HEK293 (cell line): ENCODE data around the gene TSHR.

Source experiments
- CTCF ChIA-PET: fragments of 350-600 bp; formaldehyde crosslinking; extraction: SDS; loops from one replicate; lab custom pipeline; 2021; ENCODE audit warnings: antibody characterized with exemption; lab: Yijun Ruan, JAX
- POLR2A ChIA-PET: fragments of 300-600 bp; formaldehyde crosslinking; extraction: SDS; loops from one replicate; lab custom pipeline; 2020; ENCODE audit warnings: antibody characterized with exemption, inconsistent platforms; lab: Yijun Ruan, JAX
- H3K27ac ChIP-seq: fragments of 200-500 bp; sonication (Bioruptor generic); 2 replicates; pipeline ENCODE4 v1.5.1; 2014; ENCODE audit warnings: low read depth, low read length, control low read depth, inconsistent platforms; ENCODE audit errors: extremely low read depth
- H3K36me3 ChIP-seq, 2 experiments: fragments of 200-500 bp in 1 of 2; sonication (Bioruptor generic) in 1 of 2; 1 replicate in 1 of 2; 2 replicates in 1 of 2; pipeline ENCODE4 v1.5.1; 2014 to 2017; ENCODE audit warnings: inconsistent platforms in 2 of 2, low read length in 2 of 2; ENCODE audit not compliant: control insufficient read depth in 2 of 2, insufficient read depth in 1 of 2
- H3K4me1 ChIP-seq: fragments of 200-500 bp; sonication (Bioruptor generic); 2 replicates; pipeline ENCODE4 v1.5.1; 2014; ENCODE audit warnings: mild to moderate bottlenecking, low read length, inconsistent platforms; ENCODE audit not compliant: control insufficient read depth, insufficient read depth
- H3K4me3 ChIP-seq: 2 replicates; pipeline ENCODE4 v1.5.1; 2011; ENCODE audit warnings: low read depth, mild to moderate bottlenecking, control low read depth, low read length, moderate library complexity
- H3K9me3 ChIP-seq: fragments of 200-500 bp; sonication (Bioruptor generic); 2 replicates; pipeline ENCODE4 v1.5.1; 2014; ENCODE audit warnings: low read depth, low read length, inconsistent platforms; ENCODE audit not compliant: control insufficient read depth, insufficient read depth
- BCL11A ChIP-seq: fragments of 450-650 bp; formaldehyde crosslinking; IDR thresholded peaks from 2 replicates; pipeline ENCODE4 v1.5.1; 2016; ENCODE audit warnings: low read depth, missing biosample characterization, missing genetic modification characterization
- HOXA7 ChIP-seq: sonication (generic); formaldehyde crosslinking; IDR thresholded peaks from 2 replicates; pipeline ENCODE4 v1.8.1; 2022; ENCODE audit warnings: missing genetic modification reagents, borderline replicate concordance
- SALL2 ChIP-seq: fragments of 450-650 bp; formaldehyde crosslinking; IDR thresholded peaks from 2 replicates; pipeline ENCODE4 v1.5.0; 2017; ENCODE audit warnings: missing biosample characterization, mild to moderate bottlenecking, missing genetic modification characterization, borderline replicate concordance
- SP3 ChIP-seq: fragments of 450-650 bp; formaldehyde crosslinking; IDR thresholded peaks from 2 replicates; pipeline ENCODE4 v1.5.1; 2016; ENCODE audit warnings: missing biosample characterization, missing genetic modification characterization
- YY1 ChIP-seq: fragments of 450-650 bp; formaldehyde crosslinking; IDR thresholded peaks from 2 replicates; pipeline ENCODE4 v1.5.1; 2018; ENCODE audit warnings: missing biosample characterization, missing genetic modification characterization
- YY2 ChIP-seq: fragments of 450-650 bp; formaldehyde crosslinking; IDR thresholded peaks from 2 replicates; pipeline ENCODE4 v1.5.1; 2016; ENCODE audit warnings: missing biosample characterization, missing genetic modification characterization
- ZBTB17 ChIP-seq: fragments of 450-650 bp; formaldehyde crosslinking; IDR thresholded peaks from 2 replicates; pipeline ENCODE4 v1.5.1; 2016; ENCODE audit warnings: missing biosample characterization, missing genetic modification characterization
- ZFP37 ChIP-seq: fragments of 450-650 bp; formaldehyde crosslinking; IDR thresholded peaks from 2 replicates; pipeline ENCODE4 v1.5.1; 2016; ENCODE audit warnings: missing biosample characterization, missing genetic modification characterization
- ZNF155 ChIP-seq: fragments of 450-650 bp; formaldehyde crosslinking; IDR thresholded peaks from 2 replicates; pipeline ENCODE4 v1.5.1; 2016; ENCODE audit warnings: missing biosample characterization, missing genetic modification characterization
- ZNF157 ChIP-seq: fragments of 450-650 bp; formaldehyde crosslinking; IDR thresholded peaks from 2 replicates; pipeline ENCODE4 v1.5.1; 2016; ENCODE audit warnings: missing biosample characterization, missing genetic modification characterization
- ZNF19 ChIP-seq: fragments of 450-650 bp; formaldehyde crosslinking; IDR thresholded peaks from 2 replicates; pipeline ENCODE4; 2016; ENCODE audit warnings: missing biosample characterization, missing genetic modification characterization, low read depth
- ZNF324 ChIP-seq: fragments of 450-650 bp; formaldehyde crosslinking; IDR thresholded peaks from 2 replicates; pipeline ENCODE4 v1.5.1; 2016; ENCODE audit warnings: missing biosample characterization, missing genetic modification characterization
- ZNF335 ChIP-seq: fragments of 450-650 bp; formaldehyde crosslinking; conservative IDR thresholded peaks from 2 replicates; pipeline ENCODE4 v1.5.1; 2016; ENCODE audit warnings: missing biosample characterization, missing genetic modification characterization
- ZNF416 ChIP-seq: fragments of 450-650 bp; formaldehyde crosslinking; IDR thresholded peaks from 2 replicates; pipeline ENCODE4 v1.5.1; 2016; ENCODE audit warnings: missing biosample characterization, missing genetic modification characterization
- ZNF549 ChIP-seq: fragments of 450-650 bp; IDR thresholded peaks from 2 replicates; pipeline ENCODE4 v1.5.1; 2018; ENCODE audit warnings: missing biosample characterization, missing genetic modification characterization, mild to moderate bottlenecking, inconsistent platforms, moderate library complexity
- ZNF677 ChIP-seq: fragments of 450-650 bp; IDR thresholded peaks from 2 replicates; pipeline ENCODE4 v1.5.0; 2018; ENCODE audit warnings: missing biosample characterization, mild to moderate bottlenecking, missing genetic modification characterization, moderate library complexity
- ZNF776 ChIP-seq: fragments of 450-650 bp; formaldehyde crosslinking; IDR thresholded peaks from 2 replicates; pipeline ENCODE4 v1.5.0; 2017; ENCODE audit warnings: missing biosample characterization, missing genetic modification characterization, borderline replicate concordance
- ZNF792 ChIP-seq: fragments of 450-650 bp; formaldehyde crosslinking; IDR thresholded peaks from 2 replicates; pipeline ENCODE4 v1.5.1; 2016; ENCODE audit warnings: missing biosample characterization, missing genetic modification characterization
- ZSCAN23 ChIP-seq: fragments of 450-650 bp; formaldehyde crosslinking; IDR thresholded peaks from 2 replicates; pipeline ENCODE4 v1.5.1; 2016; ENCODE audit warnings: missing biosample characterization, missing genetic modification characterization
- TF ChIP-seq, protein P1 (sequence below): fragments of 450-650 bp; formaldehyde crosslinking; IDR thresholded peaks from 2 replicates; pipeline ENCODE4 v1.5.1; 2016; ENCODE audit warnings: missing biosample characterization, missing genetic modification characterization
- TF ChIP-seq, protein P2 (sequence below): fragments of 450-650 bp; formaldehyde crosslinking; IDR thresholded peaks from 2 replicates; pipeline ENCODE4 v1.5.1; 2016; ENCODE audit warnings: missing biosample characterization, missing genetic modification characterization
- TF ChIP-seq, protein P3 (sequence below): fragments of 450-650 bp; formaldehyde crosslinking; IDR thresholded peaks from 2 replicates; pipeline ENCODE4 v1.5.1; 2016; ENCODE audit warnings: missing biosample characterization, missing genetic modification characterization
- TF ChIP-seq, protein P4 (sequence below): fragments of 450-650 bp; formaldehyde crosslinking; IDR thresholded peaks from 2 replicates; pipeline ENCODE4 v1.5.1; 2016; ENCODE audit warnings: missing biosample characterization, missing genetic modification characterization
- TF ChIP-seq, protein P5 (sequence below): fragments of 450-650 bp; formaldehyde crosslinking; IDR thresholded peaks from 2 replicates; pipeline ENCODE4 v1.5.1; 2016; ENCODE audit warnings: missing biosample characterization, missing genetic modification characterization, borderline replicate concordance
- TF ChIP-seq, protein P6 (sequence below): fragments of 450-650 bp; formaldehyde crosslinking; IDR thresholded peaks from 2 replicates; pipeline ENCODE4 v1.5.1; 2017; ENCODE audit warnings: missing biosample characterization, missing genetic modification characterization

The TSHR gene

DNA sequence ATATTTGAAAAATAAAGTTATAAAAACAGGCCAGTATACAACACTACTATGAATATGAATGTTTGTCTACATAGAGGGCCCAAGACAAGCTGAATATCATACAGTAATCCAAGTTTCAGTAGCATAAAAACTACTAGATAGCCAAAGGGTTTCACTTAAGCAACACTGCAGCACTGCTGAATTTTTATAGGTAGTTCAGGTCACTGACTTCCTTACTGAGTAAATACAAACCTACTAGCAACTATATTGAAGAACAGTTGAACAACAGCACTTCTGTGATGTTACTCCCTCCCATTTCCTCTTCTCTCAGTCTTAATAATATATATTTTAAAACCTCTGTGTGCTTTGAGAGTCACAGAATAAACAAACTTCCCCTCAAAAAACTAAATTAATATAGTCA lies 222.6 kb downstream of the TSHR start:
- POLR2A ChIA-PET, result no interaction called here

DNA sequence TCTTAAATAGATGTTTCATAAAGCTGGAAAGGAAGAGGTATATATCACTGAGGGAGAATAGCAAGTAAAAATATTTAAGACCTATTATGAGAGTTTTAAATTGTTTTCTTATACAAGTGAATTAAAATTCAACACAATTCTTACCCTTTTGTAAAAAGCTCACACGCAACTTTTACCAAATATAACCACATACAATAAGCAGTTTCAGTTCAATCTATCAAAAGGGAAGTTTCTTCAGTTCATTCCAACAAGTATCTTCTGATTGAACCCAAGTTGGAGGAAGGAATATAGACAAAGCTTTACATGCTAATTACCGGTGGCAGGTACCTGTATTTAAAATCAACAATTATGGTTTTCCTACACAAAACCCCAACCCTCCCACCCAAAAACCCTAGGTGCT lies 224.2 kb downstream of the TSHR start:
- no peak overlapping the region for H3K4me3 ChIP-seq
- TF ChIP-seq SALL2 (no peak), ZNF776 (no peak), ZNF324 (tag by site-specific recombination) (no peak), ZSCAN23 (tag by site-specific recombination) (no peak), YY2 (no peak), ZNF155 (tag by site-specific recombination) (no peak), SP3 (tag by site-specific recombination) (no peak), ZNF416 (tag by site-specific recombination) (no peak), ZNF792 (tag by site-specific recombination) (no peak), ZNF549 (tag by site-specific recombination) (no peak), ZNF335 (no peak), YY1 (no peak), ZNF157 (tag by site-specific recombination) (no peak), ZFP37 (no peak)
- TF ChIP-seq, protein P1, sequence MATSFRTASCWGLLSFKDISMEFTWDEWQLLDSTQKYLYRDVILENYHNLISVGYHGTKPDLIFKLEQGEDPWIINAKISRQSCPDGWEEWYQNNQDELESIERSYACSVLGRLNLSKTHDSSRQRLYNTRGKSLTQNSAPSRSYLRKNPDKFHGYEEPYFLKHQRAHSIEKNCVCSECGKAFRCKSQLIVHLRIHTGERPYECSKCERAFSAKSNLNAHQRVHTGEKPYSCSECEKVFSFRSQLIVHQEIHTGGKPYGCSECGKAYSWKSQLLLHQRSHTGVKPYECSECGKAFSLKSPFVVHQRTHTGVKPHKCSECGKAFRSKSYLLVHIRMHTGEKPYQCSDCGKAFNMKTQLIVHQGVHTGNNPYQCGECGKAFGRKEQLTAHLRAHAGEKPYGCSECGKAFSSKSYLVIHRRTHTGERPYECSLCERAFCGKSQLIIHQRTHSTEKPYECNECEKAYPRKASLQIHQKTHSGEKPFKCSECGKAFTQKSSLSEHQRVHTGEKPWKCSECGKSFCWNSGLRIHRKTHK (tag by site-specific recombination), result no peak
- TF ChIP-seq, protein P2, sequence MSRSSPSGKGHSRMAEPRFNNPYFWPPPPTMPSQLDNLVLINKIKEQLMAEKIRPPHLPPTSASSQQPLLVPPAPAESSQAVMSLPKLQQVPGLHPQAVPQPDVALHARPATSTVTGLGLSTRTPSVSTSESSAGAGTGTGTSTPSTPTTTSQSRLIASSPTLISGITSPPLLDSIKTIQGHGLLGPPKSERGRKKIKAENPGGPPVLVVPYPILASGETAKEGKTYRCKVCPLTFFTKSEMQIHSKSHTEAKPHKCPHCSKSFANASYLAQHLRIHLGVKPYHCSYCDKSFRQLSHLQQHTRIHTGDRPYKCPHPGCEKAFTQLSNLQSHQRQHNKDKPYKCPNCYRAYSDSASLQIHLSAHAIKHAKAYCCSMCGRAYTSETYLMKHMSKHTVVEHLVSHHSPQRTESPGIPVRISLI (tag by site-specific recombination), result no peak
- TF ChIP-seq, protein P3, sequence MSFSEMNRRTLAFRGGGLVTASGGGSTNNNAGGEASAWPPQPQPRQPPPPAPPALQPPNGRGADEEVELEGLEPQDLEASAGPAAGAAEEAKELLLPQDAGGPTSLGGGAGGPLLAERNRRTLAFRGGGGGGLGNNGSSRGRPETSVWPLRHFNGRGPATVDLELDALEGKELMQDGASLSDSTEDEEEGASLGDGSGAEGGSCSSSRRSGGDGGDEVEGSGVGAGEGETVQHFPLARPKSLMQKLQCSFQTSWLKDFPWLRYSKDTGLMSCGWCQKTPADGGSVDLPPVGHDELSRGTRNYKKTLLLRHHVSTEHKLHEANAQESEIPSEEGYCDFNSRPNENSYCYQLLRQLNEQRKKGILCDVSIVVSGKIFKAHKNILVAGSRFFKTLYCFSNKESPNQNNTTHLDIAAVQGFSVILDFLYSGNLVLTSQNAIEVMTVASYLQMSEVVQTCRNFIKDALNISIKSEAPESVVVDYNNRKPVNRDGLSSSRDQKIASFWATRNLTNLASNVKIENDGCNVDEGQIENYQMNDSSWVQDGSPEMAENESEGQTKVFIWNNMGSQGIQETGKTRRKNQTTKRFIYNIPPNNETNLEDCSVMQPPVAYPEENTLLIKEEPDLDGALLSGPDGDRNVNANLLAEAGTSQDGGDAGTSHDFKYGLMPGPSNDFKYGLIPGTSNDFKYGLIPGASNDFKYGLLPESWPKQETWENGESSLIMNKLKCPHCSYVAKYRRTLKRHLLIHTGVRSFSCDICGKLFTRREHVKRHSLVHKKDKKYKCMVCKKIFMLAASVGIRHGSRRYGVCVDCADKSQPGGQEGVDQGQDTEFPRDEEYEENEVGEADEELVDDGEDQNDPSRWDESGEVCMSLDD (tag by site-specific recombination), result no peak
- TF ChIP-seq, all 188 proteins: peak for 0
- Histone ChIP-seq H3K36me3 (peaks cover 8 to 12% of the 10 kb centered on the region in 2 experiments), H3K9me3 (no peaks in the 10 kb centered on the region), H3K4me1 (0 out of 2 replicates have a peak, but pooled peaks cover 2% of the 10 kb centered on the region), H3K27ac (no peak overlapping the region)
- ChIA-PET CTCF (interaction anchor here (1.1 to 2.2 kb wide), 2 partner anchors 8 to 10 kb away, joined by 3 to 12 read pairs; no protein-coding TSS in a partner anchor), POLR2A (no interaction called here)

More for the DNA sequence above, 222.6 kb downstream of the TSHR start:
- peaks cover 5% of the 10 kb centered on the region in 2 experiments; a peak in 2 of 3 replicates for H3K36me3 ChIP-seq
- H3K4me1 ChIP-seq, result 0 out of 2 replicates have a peak, but pooled peaks cover 2% of the 10 kb centered on the region
- no peaks in the 10 kb centered on the region for H3K9me3 ChIP-seq
- CTCF ChIA-PET, result interaction anchor here (0.7 kb wide), 1 partner anchor 15 kb away, joined by 3 read pairs; no protein-coding TSS in a partner anchor
- TF ChIP-seq ZNF677 (tag by site-specific recombination) (no peak), HOXA7 (CRISPR knock-in tag) (no peak), BCL11A (no peak), ZBTB17 (tag by site-specific recombination) (no peak), ZNF19 (tag by site-specific recombination) (no peak)
- TF ChIP-seq, protein P4, sequence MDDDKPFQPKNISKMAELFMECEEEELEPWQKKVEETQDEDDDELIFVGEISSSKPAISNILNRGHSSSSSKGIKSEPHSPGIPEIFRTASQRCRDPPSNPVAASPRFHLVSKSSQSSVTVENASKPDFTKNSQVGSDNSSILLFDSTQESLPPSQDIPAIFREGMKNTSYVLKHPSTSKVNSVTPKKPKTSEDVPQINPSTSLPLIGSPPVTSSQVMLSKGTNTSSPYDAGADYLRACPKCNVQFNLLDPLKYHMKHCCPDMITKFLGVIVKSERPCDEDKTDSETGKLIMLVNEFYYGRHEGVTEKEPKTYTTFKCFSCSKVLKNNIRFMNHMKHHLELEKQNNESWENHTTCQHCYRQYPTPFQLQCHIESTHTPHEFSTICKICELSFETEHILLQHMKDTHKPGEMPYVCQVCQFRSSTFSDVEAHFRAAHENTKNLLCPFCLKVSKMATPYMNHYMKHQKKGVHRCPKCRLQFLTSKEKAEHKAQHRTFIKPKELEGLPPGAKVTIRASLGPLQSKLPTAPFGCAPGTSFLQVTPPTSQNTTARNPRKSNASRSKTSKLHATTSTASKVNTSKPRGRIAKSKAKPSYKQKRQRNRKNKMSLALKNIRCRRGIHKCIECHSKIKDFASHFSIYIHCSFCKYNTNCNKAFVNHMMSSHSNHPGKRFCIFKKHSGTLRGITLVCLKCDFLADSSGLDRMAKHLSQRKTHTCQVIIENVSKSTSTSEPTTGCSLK (tag by site-specific recombination), result no peak
- TF ChIP-seq, protein P5, sequence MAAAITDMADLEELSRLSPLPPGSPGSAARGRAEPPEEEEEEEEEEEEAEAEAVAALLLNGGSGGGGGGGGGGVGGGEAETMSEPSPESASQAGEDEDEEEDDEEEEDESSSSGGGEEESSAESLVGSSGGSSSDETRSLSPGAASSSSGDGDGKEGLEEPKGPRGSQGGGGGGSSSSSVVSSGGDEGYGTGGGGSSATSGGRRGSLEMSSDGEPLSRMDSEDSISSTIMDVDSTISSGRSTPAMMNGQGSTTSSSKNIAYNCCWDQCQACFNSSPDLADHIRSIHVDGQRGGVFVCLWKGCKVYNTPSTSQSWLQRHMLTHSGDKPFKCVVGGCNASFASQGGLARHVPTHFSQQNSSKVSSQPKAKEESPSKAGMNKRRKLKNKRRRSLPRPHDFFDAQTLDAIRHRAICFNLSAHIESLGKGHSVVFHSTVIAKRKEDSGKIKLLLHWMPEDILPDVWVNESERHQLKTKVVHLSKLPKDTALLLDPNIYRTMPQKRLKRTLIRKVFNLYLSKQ (tag by site-specific recombination), result no peak
- TF ChIP-seq, protein P6, sequence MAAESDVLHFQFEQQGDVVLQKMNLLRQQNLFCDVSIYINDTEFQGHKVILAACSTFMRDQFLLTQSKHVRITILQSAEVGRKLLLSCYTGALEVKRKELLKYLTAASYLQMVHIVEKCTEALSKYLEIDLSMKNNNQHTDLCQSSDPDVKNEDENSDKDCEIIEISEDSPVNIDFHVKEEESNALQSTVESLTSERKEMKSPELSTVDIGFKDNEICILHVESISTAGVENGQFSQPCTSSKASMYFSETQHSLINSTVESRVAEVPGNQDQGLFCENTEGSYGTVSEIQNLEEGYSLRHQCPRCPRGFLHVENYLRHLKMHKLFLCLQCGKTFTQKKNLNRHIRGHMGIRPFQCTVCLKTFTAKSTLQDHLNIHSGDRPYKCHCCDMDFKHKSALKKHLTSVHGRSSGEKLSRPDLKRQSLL (tag by site-specific recombination), result no peak
- TF ChIP-seq, all 188 proteins: peak for 0
- no peak overlapping the region for H3K4me3 ChIP-seq
- H3K27ac ChIP-seq, result no peak overlapping the region
